GM12873 (cell line): ENCODE data around the gene CLIC3.

ENCODE experiments used
- TF ChIP-seq, protein P1 (sequence below): IDR thresholded peaks from 2 replicates; pipeline ENCODE4 v1.5.1; 2012; ENCODE audit warnings: low read depth, mild to moderate bottlenecking, moderate library complexity, low read length, control low read depth; ENCODE audit not compliant: insufficient read depth; ENCODE audit errors: missing control alignments

The CLIC3 gene

DNA sequence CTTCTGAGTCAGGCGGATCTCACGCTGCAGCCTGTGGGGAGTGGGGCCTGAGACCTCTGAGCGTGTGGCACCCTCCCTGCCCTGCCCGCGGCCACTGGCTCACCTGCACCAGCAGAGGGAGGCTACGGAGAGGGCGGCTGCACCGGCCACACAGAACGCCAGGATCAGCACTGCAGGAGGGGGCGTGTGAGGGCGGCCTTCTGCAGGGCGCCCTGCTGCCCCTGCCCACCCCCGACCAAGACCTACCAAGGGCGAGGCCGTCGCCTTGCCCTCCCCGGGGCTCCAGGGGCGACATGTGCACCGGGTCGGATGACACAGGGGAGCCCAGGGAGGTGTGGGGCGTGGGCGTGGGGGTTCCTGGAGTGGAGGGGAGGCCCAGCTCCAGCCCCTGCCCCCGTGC is 44.2 kb upstream of the CLIC3 start:
- TF ChIP-seq, protein P1, sequence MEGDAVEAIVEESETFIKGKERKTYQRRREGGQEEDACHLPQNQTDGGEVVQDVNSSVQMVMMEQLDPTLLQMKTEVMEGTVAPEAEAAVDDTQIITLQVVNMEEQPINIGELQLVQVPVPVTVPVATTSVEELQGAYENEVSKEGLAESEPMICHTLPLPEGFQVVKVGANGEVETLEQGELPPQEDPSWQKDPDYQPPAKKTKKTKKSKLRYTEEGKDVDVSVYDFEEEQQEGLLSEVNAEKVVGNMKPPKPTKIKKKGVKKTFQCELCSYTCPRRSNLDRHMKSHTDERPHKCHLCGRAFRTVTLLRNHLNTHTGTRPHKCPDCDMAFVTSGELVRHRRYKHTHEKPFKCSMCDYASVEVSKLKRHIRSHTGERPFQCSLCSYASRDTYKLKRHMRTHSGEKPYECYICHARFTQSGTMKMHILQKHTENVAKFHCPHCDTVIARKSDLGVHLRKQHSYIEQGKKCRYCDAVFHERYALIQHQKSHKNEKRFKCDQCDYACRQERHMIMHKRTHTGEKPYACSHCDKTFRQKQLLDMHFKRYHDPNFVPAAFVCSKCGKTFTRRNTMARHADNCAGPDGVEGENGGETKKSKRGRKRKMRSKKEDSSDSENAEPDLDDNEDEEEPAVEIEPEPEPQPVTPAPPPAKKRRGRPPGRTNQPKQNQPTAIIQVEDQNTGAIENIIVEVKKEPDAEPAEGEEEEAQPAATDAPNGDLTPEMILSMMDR = no peak

DNA sequence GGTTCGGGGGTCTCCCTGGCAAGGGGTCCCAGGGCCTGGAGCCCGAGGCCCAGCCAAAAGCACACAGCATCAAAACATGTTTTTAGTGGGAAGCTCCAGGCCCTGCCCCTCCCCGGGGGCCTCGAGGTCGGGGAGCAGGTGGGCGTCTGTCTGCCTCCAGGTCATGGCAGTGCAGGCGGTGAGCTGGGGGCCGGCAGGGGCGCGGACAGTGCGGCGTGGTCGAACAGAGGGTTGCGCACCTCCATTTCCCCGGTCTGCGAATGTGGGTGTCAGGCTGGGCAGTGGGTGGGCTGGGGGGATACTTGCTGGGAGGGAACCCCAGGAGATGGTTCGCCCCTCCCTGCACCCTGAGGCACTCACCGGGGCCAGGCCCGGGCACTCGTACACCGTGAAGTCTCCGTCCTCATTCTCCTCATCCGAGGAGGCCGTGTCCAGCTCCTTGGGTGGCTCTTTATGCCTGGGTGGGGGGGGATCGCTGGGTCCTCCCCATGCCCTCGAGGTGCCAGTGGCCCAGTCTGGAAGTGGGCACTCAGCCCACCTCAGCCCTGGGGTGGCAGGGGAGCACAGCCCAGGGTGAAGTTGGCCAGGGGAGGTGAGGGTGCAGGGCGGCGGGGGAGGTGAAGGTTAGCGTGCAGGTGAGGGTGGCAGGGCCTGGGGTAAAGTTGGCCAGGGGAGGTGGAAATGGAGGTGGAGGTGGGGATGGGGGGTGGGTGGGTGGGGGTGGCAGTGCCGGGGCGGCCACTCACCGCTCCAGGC is 43.4 kb upstream of the CLIC3 start:
- TF ChIP-seq, protein P1 = no peak

DNA sequence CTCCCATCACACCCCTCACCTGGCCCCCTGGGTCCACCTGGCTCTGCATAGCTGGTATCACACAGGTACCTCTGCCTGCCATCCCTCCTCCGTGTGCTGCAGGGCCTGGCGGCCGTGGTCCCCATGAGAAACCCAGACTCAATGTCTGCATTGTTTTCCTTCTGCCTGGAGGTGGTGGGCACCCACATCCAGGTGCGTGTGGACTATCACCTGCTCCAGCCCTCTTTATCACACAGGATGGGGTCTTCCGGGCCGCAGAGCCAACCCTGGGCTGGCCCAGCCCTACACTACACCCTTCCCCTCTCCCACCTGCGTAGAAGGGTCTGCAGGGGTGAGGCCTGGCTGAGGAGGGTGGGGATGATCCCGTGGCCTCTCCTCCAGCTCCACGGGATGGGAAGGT is 42.5 kb upstream of the CLIC3 start:
- TF ChIP-seq, protein P1 = no peak

DNA sequence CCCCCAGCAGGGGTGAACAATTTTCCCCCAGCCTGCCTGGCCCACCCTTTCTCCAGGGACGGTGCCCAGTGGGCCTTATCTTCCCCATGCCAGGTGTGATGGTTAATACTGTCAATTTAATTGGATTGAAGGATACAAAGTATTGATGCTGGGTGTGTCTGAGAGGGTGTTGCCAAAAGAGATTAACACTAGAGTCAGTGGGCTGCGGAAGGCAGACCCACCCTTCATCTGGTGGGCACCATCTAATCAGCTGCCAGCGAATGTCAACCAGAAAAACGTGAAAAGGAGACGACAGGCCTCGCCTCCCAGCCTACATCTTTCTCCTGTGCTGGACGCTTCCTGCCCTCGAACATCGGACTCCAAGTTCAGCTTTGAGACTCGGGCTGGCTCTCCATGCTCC is 41.1 kb upstream of the CLIC3 start:
- TF ChIP-seq, protein P1 = no peak

DNA sequence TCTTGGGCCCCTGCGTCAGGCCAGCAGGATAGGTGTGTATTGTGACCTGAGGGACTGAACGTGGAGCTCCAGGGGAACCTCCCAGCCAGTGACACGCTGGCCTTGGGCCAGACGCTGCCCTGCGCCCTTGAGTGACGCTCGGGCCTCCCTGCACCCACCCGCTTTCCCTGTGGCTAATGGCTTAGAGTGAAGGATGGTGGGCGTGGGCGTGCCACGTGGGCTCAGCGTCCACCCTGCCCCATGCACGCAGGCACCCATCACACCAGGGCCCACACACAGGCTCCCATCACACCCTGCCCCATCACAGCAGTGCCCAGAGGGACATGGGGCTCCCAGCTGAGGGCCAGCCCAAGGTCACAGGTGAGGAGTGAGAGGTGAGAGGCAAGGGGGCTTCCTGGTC is 40.7 kb upstream of the CLIC3 start:
- TF ChIP-seq, protein P1 = no peak

DNA sequence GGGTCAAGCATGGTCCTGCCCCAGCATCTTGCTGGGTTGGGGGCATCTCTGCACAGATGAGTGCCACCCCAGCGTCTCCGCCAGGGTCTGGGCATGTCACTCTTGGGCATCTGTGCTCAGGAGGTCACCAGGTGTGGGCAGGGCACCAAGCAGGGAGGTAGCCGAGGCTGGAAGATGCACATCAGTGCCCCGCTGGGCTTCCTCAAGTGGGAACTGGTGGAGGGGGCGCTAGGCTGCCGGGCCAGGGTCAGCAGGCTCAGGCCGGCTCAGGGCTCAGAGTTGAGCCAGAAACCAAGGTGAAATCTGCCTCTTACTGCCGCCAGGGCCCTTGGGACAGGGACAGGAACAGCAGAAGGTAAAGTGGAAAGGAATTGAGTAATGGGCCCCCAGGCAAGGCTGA is 39.6 kb upstream of the CLIC3 start:
- TF ChIP-seq, protein P1 = no peak

DNA sequence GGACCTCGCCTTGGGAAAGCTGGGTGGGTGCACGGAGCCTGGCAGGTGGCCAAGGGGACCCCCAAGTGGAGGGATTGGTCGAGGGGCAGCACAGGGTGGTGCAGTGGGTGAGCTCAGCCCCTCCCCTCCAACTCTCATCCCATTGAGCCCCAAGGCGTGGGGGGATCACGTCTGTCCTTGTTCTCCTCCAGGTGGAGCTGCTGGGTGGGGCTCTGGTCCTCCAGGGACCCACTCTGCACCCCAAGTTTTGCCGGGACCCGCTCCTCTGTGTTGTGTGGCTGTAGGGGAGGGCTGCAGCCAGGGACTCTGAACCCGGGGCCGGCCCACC is 39.1 kb upstream of the CLIC3 start:
- TF ChIP-seq, protein P1 = no peak
